Right hindlimb (tissue), 1 donor: Measurements from ENCODE around the gene CUTC.

Experiments
- DNase-seq: peaks from one replicate; pipeline ENCODE4 v3.0.0-alpha.2; 2018

Gene CUTC

GRCh38 chr10:99784727-99785441, 52.9 kb downstream of the CUTC start:
- DNase-seq, result no peak

GRCh38 chr10:99785646-99786045, 53.6 kb downstream of the CUTC start:
- no peak for DNase-seq

GRCh38 chr10:99787311-99787710, 55.3 kb downstream of the CUTC start:
- DNase-seq, result no peak

- DNase-seq, result no peak
Observed at GRCh38 chr10:99787782-99788445, 55.9 kb downstream of the CUTC start.

GRCh38 chr10:99788598-99789256, 56.7 kb downstream of the CUTC start:
- DNase-seq, result peak; percentile 75

- DNase-seq, result no peak
Observed at GRCh38 chr10:99791831-99792230, 59.8 kb downstream of the CUTC start.

- DNase-seq, result no peak
Observed at GRCh38 chr10:99793819-99794218, 61.8 kb downstream of the CUTC start.

- DNase-seq, result no peak
Observed at GRCh38 chr10:99796928-99797327, 64.9 kb downstream of the CUTC start.

GRCh38 chr10:99798031-99798430, 66.0 kb downstream of the CUTC start:
- no peak for DNase-seq

GRCh38 chr10:99798920-99799319, 66.9 kb downstream of the CUTC start:
- DNase-seq, result no peak

GRCh38 chr10:99799613-99800012, 67.6 kb downstream of the CUTC start:
- DNase-seq, result no peak

GRCh38 chr10:99804471-99804870, 72.4 kb downstream of the CUTC start:
- DNase-seq, result no peak

- no peak for DNase-seq
Observed at GRCh38 chr10:99805190-99805589, 73.2 kb downstream of the CUTC start.
